ENCODE data around the gene HIVEP3. TPM values are rescaled to one million over a fixed set of nuclear protein-coding genes. Genes with fewer than 3 reads are reported as not detected.

The HIVEP3 gene
- total RNA-seq, 4 donors from 2014 or later, result 3.2 to 11.0 (median 4.2) TPM

DNA sequence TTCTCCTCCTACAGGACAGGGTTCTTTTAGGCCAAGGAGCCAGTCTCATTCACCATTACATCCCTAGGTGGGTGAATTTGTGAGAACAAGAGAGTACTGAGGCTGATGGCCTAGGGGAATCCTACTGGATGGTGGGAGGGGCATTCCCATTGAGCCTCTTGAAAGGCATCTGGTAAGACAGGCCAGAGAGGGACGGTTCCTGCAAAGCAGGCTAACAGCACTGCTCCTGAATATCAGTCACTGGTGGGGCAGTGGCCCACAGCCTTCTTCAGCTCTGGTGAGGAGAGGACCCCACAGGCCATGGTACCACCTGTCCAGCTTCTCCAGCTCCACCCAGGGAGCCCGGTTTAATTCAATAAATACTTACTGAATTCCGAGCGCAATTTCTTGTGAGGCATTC lies 308.4 kb downstream of the HIVEP3 start:
- Histone ChIP-seq H3K4me1 (peaks cover 0 to 17% (median 9%) of the 10 kb centered on the region in 3 donors), H3K4me3 (no peak overlapping the region), H3K27ac (no peak overlapping the region), H3K9me3 (no peaks in the 10 kb centered on the region), H3K27me3 (no peaks in the 10 kb centered on the region), H3K36me3 (no peaks in the 10 kb centered on the region)
- TF ChIP-seq, protein P1, sequence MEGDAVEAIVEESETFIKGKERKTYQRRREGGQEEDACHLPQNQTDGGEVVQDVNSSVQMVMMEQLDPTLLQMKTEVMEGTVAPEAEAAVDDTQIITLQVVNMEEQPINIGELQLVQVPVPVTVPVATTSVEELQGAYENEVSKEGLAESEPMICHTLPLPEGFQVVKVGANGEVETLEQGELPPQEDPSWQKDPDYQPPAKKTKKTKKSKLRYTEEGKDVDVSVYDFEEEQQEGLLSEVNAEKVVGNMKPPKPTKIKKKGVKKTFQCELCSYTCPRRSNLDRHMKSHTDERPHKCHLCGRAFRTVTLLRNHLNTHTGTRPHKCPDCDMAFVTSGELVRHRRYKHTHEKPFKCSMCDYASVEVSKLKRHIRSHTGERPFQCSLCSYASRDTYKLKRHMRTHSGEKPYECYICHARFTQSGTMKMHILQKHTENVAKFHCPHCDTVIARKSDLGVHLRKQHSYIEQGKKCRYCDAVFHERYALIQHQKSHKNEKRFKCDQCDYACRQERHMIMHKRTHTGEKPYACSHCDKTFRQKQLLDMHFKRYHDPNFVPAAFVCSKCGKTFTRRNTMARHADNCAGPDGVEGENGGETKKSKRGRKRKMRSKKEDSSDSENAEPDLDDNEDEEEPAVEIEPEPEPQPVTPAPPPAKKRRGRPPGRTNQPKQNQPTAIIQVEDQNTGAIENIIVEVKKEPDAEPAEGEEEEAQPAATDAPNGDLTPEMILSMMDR (IDR thresholded peaks at IDR 0.05), result no peak
- no peak for TF ChIP-seq POLR2A (IDR thresholded peaks at IDR 0.05)
- DNase-seq, result no peak
- intact Hi-C loops (cut with DNase I), result no loop called here
- 86 to 89% methylated on average over 4 of the region's 4 CpGs for WGBS, 2 donors

DNA sequence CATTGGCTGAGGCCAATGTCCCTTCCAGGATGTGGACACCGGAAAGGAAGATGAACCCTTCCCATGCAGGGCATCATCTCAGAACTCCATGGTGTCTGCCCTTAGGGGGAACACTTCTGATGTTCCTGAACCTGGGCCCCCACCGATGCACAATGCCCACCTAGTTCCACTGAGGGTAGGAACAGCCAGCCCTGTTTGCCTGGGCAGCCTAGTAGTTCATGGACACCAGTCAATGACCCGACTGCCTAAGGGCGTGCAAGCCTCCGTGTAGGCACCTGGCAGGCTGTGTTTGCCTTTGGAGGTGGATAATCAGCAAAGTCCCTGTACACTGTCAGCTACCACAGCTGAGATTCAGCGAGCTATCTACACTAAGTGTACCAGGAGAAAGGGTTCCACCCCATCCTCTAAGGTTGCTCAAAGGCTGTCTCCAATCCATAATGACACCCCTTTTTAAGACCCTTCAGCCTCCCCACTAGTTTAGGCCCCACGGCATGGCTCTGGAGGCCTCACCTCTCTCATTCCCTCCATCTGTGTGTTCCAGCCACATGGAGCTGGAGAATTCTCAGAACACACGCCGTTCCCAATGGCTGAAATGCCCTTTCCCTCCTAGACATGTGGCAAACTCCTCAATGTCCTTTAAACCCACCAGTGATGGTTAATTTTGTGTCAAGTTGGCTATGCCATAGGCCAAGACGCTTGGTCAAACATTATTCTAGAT lies 309.4 kb downstream of the HIVEP3 start:
- no peaks in the 10 kb centered on the region for H3K9me3 ChIP-seq
- intact Hi-C loops (cut with DNase I), result no loop called here
- DNase-seq, result no peak

DNA sequence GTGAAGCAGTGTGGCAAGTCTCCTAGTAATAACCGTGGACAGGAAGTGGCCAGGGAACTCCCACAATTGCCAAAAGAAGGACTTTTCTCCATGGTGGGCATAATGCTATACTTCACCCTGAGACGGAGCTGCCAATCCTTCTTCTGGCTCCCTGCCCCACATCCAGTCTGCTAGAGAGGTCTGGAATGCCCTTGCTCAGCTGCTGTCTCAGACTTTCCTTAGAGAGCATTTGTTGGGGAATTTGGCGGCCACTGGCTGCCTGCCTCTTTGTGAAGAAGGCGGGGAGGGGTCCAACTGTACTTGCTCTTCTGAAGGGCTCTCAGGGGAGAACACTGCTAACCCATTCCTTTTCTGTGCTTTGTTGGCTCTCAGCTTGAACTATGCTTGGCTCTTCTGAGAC lies 310.5 kb downstream of the HIVEP3 start:
- Histone ChIP-seq H3K4me3 (no peak overlapping the region), H3K27me3 (no peaks in the 10 kb centered on the region), H3K9me3 (no peaks in the 10 kb centered on the region), H3K36me3 (no peaks in the 10 kb centered on the region), H3K4me1 (peaks cover 0 to 8% (median 7%) of the 10 kb centered on the region in 3 donors), H3K27ac (no peak overlapping the region)
- no peak for DNase-seq
- no peak for TF ChIP-seq POLR2A (IDR thresholded peaks at IDR 0.05)
- TF ChIP-seq, protein P1 (IDR thresholded peaks at IDR 0.05), result no peak
- intact Hi-C loops (cut with DNase I), result no loop called here
- WGBS, 2 donors, result 46 to 51% methylated on average over 2 of the region's 4 CpGs

More for the DNA sequence above, 309.4 kb downstream of the HIVEP3 start:
- H3K27ac ChIP-seq, result no peak overlapping the region
- 93 to 95% methylated on average over 6 to 7 of the region's 10 CpGs for WGBS, 2 donors
- TF ChIP-seq, protein P1 (IDR thresholded peaks at IDR 0.05), result no peak
- no peak for TF ChIP-seq POLR2A (IDR thresholded peaks at IDR 0.05)
- H3K4me1 ChIP-seq, result peaks cover 0 to 17% (median 9%) of the 10 kb centered on the region in 3 donors
- no peaks in the 10 kb centered on the region for H3K27me3 ChIP-seq
- no peak overlapping the region for H3K4me3 ChIP-seq
- H3K36me3 ChIP-seq, result no peaks in the 10 kb centered on the region

DNA sequence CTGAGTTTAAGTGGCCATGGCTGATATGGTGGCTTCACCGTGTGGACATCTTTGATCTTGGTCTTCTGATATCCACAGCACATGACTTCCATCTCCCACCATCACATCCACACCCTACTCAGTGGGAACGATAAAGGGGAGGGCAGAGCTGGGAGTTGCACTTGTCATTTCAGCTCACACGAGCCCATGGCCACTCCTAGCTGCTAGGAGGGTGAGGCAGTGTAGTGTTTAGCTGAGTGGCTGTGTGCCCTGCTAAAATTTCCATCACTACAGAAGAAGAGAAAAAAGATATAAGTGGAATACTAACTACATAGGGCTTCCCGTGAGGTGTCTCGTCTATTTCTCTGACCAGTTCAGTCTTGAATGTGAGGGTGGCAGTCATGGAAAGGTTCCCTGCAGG lies 310.9 kb downstream of the HIVEP3 start:
- no peak for DNase-seq
- no peak overlapping the region for H3K4me3 ChIP-seq
- H3K27me3 ChIP-seq, result no peaks in the 10 kb centered on the region
- H3K9me3 ChIP-seq, result no peaks in the 10 kb centered on the region
- H3K27ac ChIP-seq, result no peak overlapping the region
- intact Hi-C loops (cut with DNase I), result no loop called here
- H3K36me3 ChIP-seq, result no peaks in the 10 kb centered on the region
- peaks cover 0 to 4% (median 3%) of the 10 kb centered on the region in 3 donors for H3K4me1 ChIP-seq
- TF ChIP-seq, protein P1 (IDR thresholded peaks at IDR 0.05), result no peak
- TF ChIP-seq POLR2A (IDR thresholded peaks at IDR 0.05), result no peak
- WGBS, 2 donors, result 66 to 87% methylated on average over 5 of the region's 5 CpGs

DNA sequence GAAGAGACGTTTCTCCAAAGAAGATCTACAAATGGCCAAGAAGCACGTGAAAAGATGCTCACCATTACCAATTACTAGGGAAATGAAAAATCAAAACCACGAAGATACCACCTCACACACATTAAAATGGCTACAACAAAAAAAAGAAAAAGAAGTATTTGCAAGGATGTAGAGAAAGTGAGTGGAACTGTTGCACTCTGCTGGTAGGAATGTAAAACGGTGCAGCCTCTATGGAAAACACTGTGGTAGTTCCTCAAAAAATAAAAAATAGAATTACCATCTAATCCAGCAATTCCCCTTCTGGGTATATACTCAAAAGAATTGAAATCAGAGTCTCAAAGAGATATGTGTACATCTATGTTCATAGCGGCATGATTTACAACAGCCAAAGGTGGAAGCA lies 318.8 kb downstream of the HIVEP3 start:
- H3K36me3 ChIP-seq, result no peaks in the 10 kb centered on the region
- TF ChIP-seq, protein P1 (IDR thresholded peaks at IDR 0.05), result peak in 2 of 6 experiments; percentile 5 to 46
- no peak for TF ChIP-seq POLR2A (IDR thresholded peaks at IDR 0.05)
- no peak for DNase-seq
- peaks cover 0 to 6% (median 0%) of the 10 kb centered on the region in 3 donors for H3K9me3 ChIP-seq
- no peaks in the 10 kb centered on the region for H3K27me3 ChIP-seq
- no peak overlapping the region for H3K27ac ChIP-seq
- intact Hi-C loops (cut with DNase I), result no loop called here
- H3K4me3 ChIP-seq, result no peak overlapping the region
- WGBS, 2 donors, result 59 to 61% methylated on average over 5 of the region's 5 CpGs
- no peaks in the 10 kb centered on the region for H3K4me1 ChIP-seq

Measured in esophagus squamous epithelium (tissue), 5 donors.